Ramos (cell line): Measurements from ENCODE around the gene OSBPL1A.

Source experiments
- in situ Hi-C: fragments of 300-500 bp; cut with MboI; formaldehyde crosslinking; loops from one replicate; pipeline ENCODE4 v1.14.3; 2022; ENCODE audit warnings: low sequenced_read_pairs; ENCODE audit not compliant: unreplicated experiment

OSBPL1A gene

DNA sequence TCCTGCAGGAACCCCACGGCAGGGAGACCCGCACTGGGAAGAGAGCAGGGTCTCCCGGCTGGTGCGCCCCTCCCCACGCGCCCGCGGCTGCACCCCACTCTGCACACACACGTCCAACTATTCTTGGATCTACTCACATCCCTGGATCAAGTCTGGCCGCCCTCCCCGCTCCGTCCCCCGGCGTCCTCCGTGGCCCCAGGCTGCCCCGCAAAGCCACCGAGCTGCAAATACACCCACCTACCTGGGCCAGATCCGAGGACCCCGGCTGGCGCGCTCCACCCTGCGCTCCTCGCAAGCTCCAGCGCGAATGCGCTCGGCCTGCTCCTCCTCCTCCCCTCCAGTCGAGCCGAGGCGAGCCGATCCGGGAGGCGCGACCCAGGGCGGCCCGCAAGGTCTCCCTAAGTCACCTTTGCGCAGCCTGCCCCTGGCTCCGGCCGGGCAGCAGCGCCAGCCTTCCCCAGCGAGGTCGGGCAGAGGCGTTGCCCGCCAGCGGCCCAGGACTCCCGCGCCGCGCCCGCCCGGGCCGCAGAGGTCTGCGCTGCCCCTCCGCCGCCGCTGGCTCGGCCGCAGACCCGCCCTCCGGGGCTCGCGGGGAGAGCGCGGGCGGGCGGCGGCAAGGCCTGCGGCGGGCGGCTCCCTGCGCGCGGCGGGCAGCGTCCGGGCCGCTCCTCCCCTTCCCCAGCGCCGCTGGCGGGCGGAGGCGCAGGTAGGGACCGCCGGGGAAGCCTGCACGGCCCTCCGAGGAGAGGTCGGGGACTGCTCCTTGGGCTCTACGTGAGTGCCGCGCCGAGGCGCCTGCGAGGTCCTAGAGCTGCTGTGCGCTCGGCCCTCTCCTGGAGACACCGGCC, 126.0 kb downstream of the OSBPL1A start:
- in situ Hi-C loops = no loop called here

DNA sequence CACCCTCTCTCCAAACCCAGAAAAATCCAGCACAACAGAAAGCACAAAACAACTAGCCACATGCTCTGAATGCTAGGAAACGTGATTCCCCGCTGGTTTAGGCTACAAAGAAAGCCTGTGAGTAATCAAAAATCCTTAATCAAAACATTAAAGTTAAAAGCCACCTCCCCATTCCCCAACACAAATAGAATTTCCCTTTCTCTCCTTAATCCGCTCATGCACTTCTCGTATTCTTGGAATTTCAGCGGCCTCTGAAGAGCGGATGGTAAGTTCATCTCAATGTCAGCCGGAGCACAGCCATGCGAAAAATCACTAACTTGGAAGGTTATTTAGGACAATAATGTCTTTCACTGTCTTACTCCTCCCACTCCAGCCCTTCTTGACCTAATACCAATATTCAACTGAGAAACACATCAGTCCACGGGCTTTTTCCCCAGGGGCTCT, 126.7 kb downstream of the OSBPL1A start:
- in situ Hi-C loops = no loop called here

DNA sequence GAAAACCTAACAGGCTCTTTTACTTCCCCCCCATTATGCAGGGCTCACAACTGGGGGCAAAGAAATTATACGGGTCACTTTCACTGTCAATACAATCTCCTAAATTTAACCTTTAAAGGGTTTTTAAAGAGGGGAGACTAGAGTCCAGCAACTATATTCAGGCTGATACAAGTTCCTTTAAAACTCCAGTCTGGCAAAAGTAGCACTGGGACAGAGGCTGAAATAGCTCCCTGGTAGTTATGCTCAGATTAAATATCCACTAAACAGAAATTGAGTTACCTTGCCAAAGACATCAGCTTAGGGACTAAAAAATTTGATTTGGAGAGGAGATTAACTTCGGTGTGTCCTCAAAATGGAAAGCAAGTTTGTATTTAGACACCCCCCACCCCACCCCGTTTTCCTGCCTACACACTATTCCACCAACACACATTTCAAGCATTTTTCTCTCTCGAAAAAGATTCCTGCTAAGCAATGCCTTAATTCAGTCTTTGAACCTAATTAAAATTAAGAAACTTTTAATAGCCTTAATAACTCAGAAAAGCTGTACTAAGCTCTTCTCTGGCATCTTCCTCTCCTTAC, 127.2 kb downstream of the OSBPL1A start:
- in situ Hi-C loops = no loop called here

DNA sequence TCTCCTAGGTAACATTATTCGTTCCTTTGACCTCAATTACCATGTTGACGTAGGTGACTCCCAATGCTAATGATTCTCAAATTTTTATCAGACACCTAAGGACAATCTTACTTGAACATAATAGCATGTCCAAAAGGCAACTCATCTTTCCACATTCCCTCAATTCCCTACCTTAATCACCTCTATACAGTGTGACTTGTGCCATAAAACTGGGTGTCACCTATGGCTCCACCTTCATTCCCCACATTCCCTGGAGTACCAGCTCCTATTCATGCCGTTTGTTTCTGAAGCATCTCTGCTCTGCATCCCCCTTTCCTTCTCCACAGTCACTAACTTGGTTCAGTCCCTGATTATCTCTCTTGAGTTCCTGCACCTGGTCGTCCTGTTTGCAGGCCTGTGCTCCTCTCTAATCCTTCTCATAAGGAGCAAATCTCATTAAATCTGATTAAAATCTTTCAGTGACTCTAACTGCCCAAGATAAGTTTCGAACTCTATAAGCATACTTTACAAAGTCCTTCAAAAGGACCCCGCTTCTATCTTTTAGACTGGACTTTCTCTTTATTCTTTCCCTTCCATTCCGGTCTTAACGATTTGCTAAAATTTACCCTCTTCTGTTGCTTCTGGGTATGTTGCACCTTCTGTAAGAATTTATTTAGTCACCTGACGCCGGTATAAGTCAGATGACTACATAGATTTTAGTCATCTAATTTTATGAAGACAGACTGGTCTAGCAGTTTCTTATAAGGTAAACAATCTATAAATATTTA, 128.7 kb downstream of the OSBPL1A start:
- in situ Hi-C loops = no loop called here

DNA sequence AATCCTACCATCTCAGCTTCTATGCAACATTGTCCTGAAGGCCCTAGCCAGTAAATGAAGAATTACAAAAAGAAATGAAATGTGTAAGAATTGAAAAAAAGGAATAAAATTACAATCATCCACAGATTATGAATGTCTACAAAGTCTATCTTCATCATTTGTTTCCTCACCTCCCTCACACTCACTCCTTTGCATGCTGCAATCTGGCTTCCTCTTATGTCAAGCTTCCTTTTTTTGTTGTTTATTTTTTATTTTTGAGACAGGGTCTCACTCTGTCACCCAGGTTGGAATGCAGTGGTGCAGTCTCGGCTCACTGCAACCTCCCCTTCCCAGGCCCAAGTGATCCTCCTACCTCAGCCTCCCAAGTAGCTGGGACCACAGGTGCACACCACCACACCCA, 129.7 kb downstream of the OSBPL1A start:
- in situ Hi-C loops = no loop called here

DNA sequence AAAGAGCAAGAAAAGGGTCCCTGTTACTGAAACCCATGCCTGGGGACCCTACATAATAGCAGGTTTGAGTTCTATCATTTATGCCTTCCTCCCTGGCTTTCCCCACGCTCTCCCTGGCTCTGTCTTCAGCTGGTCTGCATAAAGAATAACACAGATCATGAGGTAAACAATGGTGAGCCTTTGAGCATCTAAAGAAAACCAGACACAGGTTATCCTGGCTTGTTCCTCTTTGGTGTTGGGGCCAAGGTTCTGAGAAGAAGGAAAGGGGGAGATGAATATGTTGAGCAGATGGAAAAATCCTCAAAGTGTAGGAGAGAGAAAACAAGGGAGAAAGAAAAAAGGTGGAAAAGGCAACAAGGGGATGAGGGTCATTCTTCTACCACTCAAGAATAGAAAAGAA, 131.5 kb downstream of the OSBPL1A start:
- in situ Hi-C loops = no loop called here

DNA sequence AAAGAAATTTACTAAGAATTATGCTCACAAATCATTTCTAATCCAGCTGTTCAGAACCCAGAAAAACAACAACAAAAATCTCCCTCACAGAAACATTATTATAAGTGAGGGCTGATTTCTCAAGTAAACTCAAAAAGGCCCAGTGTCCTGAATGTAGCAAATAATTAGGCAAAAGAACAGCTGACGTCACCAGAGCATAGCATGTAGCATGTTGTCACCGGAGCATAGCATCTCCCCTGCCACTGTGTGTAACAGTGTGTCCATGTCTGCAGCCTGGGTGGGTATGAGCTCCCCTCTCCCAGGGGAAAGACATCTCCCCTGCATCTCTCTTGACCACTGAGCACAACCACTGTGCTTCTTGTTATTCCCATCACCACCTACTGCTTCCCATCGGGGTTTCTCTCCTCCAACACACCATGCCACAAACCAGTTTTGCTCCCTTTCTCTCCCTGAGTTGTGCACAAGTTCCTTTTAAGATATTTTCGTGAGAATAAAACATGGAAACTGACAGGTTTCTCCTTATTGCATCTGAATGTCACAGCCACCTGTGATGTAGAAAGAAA, 132.0 kb downstream of the OSBPL1A start:
- in situ Hi-C loops = no loop called here

DNA sequence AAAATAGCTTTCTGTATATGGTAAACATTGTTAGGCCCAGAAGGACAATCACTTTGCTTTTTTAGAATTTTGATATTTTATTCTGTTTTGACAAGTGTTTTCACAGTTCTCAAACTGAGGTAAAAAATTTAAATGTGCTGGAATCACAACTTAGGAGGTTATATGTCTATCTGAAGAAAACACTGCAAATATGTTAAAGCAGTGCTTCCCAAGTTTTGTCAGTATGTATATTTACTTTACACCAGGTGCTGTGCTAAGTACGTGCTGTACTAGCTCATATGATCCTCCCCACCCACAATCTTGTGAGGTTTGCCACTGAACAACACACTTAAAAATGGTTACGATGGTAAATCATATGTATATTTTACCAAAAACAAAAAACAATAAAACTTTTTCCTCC, 134.6 kb downstream of the OSBPL1A start:
- in situ Hi-C loops = no loop called here

DNA sequence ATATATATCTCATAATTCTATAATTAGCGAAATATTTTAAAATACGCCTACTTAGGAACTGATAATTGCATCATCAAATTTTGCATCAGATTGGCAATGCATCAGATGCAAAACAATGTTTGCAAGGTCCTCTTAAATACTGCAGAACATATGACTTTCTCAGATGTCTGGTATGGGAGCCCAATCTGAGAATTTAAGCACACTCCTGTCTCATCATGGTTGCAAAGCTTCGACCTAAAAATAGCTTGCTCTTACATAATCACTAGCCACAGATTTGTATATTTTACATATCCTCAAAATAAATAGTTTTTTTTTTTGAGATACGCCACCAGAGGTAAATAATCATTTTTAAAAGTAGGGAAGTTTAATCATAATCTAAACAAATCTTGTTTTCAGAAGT, 135.5 kb downstream of the OSBPL1A start:
- in situ Hi-C loops = no loop called here

DNA sequence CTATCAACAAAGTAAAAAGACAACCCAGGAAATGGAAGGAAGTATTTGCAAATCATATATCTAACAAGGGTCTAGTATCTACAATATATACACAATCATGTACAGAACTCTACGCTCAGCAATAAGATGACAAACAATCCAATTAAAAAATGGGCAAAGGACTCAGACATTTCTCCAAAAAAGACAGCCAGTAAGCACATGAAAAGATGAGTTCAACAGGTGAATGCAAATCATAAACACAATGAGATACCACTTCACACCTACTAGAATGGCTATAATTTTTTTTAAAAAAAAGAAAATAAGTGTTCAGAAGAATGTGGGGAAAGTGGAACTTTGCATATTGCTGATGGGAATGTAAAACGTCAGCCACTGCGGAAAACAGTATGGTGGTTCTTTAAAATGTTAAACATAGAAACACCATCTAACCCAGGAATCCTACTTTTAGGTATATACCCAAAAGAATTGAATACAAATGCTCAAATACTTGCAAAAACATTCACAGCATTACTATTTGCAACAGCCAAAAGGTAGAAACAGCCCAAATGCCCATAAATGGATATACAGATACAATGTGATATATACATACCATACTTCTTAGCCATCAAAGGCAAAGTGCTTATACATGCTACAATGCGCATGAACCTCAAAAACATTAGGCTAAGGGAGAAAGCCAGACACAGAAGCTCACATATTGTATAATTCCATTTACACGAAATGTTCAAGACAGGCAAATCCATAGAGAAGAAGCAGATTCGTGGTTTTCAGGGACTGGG, 137.6 kb downstream of the OSBPL1A start:
- in situ Hi-C loops = no loop called here

DNA sequence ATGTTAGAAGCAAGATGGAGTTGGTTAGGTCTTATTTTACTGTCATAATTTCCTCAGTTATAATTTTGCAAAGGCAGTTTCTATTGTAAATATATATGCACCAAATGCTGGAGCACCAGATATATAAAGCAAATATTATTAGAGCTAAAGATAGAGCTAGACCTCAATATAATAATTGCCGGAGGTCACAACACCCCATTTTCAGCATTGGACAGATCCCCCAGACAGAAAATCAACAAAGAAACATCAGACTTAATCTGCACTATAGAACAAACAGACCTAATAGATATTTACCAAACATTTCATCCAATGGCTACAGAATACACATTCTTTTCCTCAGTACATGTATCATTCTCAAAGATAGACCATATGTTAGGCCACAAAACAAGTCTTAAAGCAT, 143.6 kb downstream of the OSBPL1A start:
- in situ Hi-C loops = no loop called here

DNA sequence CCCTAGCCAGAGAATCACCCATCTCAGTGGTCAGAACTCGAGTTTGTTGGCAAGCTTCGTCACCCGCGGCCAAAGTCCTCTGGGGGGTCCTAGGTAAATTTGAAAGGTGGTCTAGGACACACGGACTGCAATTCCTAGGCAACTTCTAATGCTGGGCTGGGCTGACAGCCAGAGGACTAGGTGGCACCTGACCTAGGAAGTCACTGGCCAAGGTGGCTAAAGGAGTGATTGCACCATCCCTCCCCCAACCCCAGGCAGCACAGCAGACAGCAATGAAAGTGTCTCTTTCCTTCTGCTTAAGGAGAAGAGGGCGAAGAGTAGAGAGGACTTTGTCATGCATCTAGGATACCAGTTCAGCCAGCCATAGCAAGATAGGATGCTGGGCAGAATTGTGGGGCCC, 147.9 kb downstream of the OSBPL1A start:
- in situ Hi-C loops = loop anchor here (25.0 kb wide), 1 partner anchor 88 kb away; no protein-coding TSS in a partner anchor

DNA sequence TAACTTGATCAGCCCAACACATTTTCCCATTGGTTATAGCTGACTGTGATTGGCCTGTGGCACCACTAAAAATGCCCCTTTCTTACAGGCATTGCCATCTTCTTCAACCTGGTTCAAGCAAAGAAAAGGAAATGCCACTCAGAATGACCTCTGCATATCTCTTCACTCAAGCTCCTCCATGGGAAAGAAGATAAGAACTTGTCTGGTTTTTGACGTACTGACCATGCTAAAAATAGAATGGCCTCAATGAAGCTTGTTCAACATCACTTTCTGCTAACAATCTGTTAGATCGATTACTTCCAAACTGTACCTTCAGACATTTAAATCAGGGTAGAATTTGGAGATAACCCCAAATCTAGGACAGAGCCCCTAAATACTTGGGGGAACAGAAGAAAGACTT, 149.3 kb downstream of the OSBPL1A start:
- in situ Hi-C loops = loop anchor here (25.0 kb wide), 1 partner anchor 89 kb away; no protein-coding TSS in a partner anchor

DNA sequence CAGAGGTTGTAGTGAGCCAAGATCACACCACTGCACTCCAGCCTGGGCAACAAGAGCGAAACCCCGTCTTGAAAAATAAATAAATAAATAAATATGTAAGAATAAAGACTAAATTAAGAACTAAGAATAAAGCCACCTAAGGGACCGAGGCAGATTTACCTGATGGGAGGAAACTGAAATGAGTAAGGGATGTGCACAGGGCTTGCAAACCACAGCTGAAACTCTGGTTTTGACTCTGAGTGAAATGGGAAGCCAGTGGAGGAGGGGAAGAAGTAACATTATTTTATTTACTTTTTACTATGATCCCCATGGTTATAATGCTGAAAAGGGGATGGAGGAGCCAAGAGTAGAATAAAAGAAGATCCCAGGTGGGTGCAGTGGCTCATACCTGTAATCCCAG, 151.5 kb downstream of the OSBPL1A start:
- in situ Hi-C loops = loop anchor here (25.0 kb wide), 1 partner anchor 91 kb away; no protein-coding TSS in a partner anchor

DNA sequence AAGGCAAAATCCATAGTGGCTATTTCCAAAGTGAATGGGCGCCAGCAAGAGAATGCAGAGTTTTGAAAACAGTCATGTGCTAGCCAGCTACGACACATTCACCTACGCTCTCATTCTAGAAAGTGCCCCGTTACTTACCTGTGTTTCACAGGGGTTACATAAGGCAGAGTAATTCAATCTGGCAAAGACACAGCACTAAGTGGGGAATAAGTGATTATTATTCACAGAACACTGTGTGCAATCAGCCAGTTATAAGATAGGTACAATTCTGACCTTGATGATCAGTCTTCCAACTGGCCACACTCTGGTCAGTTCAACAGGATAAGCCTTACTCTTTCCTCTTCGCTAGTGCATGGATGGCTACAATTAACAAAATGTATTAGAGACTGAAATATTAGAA, 152.9 kb downstream of the OSBPL1A start:
- in situ Hi-C loops = loop anchor here (25.0 kb wide), 1 partner anchor 93 kb away; no protein-coding TSS in a partner anchor

DNA sequence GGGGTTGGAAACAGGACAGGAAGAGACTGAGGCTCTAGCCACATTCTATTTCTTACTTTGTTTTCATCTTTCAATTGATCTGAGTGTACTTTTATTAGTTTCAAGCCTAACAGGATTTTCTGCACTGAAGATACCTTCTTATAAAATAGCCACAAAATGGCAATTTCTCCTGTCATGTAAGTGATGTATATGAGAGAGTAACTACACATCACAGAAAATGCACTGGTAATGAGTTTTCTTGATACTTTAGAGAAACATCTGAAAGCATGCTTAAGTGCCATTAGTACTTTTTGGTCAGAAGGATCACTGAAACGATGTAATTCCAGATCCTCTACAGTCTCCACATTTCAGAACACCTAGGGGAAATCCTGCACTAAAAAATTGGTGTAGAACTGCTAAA, 153.9 kb downstream of the OSBPL1A start:
- in situ Hi-C loops = loop anchor here (25.0 kb wide), 1 partner anchor 94 kb away; no protein-coding TSS in a partner anchor

DNA sequence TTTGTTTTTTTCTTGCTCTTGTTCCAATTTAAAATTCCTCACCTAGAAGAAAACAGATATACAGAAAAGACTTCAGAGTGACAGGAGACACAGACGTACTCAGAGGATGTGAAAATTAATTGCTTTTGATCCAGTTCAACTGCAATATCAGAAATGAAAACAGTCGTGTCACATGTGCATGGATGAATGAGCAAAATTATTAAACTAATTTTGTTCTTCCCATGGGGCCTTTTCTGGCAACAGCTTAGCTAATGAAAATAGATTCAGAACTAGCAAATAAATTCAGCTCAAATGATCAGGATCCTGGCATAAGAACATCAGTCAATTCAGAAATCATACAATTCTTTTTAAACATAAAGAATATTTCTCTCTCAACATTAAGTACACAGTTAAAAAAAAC, 158.3 kb downstream of the OSBPL1A start:
- in situ Hi-C loops = loop anchor here (25.0 kb wide), 1 partner anchor 98 kb away; no protein-coding TSS in a partner anchor

DNA sequence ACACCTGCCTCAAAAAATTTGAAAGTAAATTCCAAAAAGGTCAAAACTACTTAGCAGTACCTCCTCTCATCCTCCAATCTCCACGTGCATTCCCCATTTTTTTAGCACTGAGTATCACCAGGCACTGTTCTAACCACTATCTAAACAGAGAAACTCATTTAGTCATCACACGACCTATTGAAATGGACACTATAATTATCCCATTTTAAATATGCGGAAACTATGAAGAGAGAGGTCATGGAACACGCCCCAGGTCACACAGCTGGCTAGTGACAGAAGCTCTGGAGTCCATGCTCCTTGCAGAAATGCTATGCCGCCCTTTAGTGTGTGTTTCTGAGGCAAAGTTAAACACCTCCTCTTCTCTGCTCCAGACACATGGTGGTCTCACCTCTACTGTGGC, 159.2 kb downstream of the OSBPL1A start:
- in situ Hi-C loops = loop anchor here (25.0 kb wide), 1 partner anchor 99 kb away; no protein-coding TSS in a partner anchor

DNA sequence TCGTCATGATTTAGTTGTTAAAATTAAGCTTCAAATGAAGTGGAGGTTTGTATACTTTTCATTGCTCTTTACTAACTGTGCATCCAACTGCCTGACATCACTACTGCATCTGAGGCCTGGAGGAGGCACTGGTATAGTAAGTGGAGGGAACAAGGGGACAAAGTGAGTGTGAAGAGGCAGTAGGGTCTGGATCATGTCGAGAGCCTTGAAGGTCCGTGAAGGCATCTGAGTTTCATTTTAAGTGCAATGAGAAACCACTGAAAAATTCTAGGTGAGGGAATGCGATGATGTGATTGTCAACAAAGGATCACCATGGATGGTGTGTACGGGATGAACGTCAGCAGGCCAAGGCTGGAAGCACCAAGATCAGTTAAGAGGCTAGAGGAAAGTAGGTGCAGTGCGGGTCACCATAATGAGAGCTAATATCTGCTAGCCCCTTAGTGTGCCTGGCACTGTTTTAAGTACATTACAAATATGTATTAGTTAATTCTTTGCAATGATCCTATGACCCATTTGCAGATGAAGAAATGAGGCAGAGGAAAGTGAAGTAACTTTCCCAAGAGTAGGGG, 162.7 kb downstream of the OSBPL1A start:
- in situ Hi-C loops = loop anchor here (25.0 kb wide), 1 partner anchor 102 kb away; no protein-coding TSS in a partner anchor
